Mesothelial cell of epicardium (in vitro differentiated cells): ENCODE results near the gene RNF19B. TPM values are rescaled to one million over a fixed set of nuclear protein-coding genes. Genes with fewer than 3 reads are reported as not detected.

Source experiments
- DNase-seq, 2 experiments: peaks; one replicate each; pipeline ENCODE4 v3.0.0; 2021; ENCODE audit warnings: low spot score in 2 of 2; ENCODE audit not compliant: unreplicated experiment in 2 of 2
- H3K27ac Mint-ChIP-seq: 2 replicates; pipeline ENCODE4 v1.8.0; 2021; ENCODE audit warnings: mixed read lengths
- H3K27me3 Mint-ChIP-seq: 2 replicates; pipeline ENCODE4 v1.8.0; 2021; ENCODE audit warnings: low read depth, mixed read lengths
- H3K36me3 Mint-ChIP-seq: 2 replicates; pipeline ENCODE4 v1.8.0; 2021; ENCODE audit warnings: mixed read lengths
- H3K4me1 Mint-ChIP-seq: 2 replicates; pipeline ENCODE4 v1.8.0; 2021; ENCODE audit warnings: mixed read lengths
- H3K4me3 Mint-ChIP-seq: 2 replicates; pipeline ENCODE4 v1.8.0; 2021; ENCODE audit warnings: mild to moderate bottlenecking, moderate library complexity, mixed read lengths
- H3K9me3 Mint-ChIP-seq: 2 replicates; pipeline ENCODE4 v1.8.0; 2021; ENCODE audit warnings: mixed read lengths
- CTCF ChIP-seq: fragments of 200-600 bp; sonication (generic); IDR thresholded peaks from one replicate; pipeline ENCODE4 v1.5.0; 2021; ENCODE audit warnings: antibody characterized with exemption; ENCODE audit not compliant: unreplicated experiment
- total RNA-seq: library from RNA; stranded (reverse); gene quantifications from 3 replicates; pipeline ENCODE4 v1.2.1, GENCODE V29; 2021

Gene RNF19B
- total RNA-seq, 1 donor from 2014 or later: 15.5 TPM

- H3K9me3 Mint-ChIP-seq: no peaks in the 10 kb centered on the region
- no peaks in the 10 kb centered on the region for H3K27me3 Mint-ChIP-seq
- no peak for TF ChIP-seq CTCF
- no peaks in the 10 kb centered on the region for H3K36me3 Mint-ChIP-seq
- no peak overlapping the region for H3K4me3 Mint-ChIP-seq
- peak overlapping the region; percentile 85 for H3K27ac Mint-ChIP-seq
- DNase-seq: no peak
- peaks cover 27% of the 10 kb centered on the region for H3K4me1 Mint-ChIP-seq
Measured at GRCh38 chr1:32989160-32990050, 24.8 kb upstream of the RNF19B start.

- TF ChIP-seq CTCF: no peak
- H3K36me3 Mint-ChIP-seq: no peaks in the 10 kb centered on the region
- DNase-seq: no peak
- peak overlapping the region; percentile 85 for H3K27ac Mint-ChIP-seq
- no peaks in the 10 kb centered on the region for H3K9me3 Mint-ChIP-seq
- peaks cover 28% of the 10 kb centered on the region for H3K4me1 Mint-ChIP-seq
- H3K4me3 Mint-ChIP-seq: no peak overlapping the region
- H3K27me3 Mint-ChIP-seq: no peaks in the 10 kb centered on the region
Measured at GRCh38 chr1:32988665-32989064, 24.1 kb upstream of the RNF19B start.

- Mint-ChIP-seq H3K27me3 (no peaks in the 10 kb centered on the region), H3K9me3 (no peaks in the 10 kb centered on the region), H3K4me3 (no peak overlapping the region), H3K27ac (no peak overlapping the region), H3K36me3 (no peaks in the 10 kb centered on the region), H3K4me1 (peaks cover 17% of the 10 kb centered on the region)
- no peak for DNase-seq
- no peak for TF ChIP-seq CTCF
Measured at GRCh38 chr1:32985226-32985625, 20.6 kb upstream of the RNF19B start.

GRCh38 chr1:32984455-32985171 lies 20.0 kb upstream of the RNF19B start:
- Mint-ChIP-seq H3K27me3 (no peaks in the 10 kb centered on the region), H3K4me3 (no peak overlapping the region), H3K9me3 (no peaks in the 10 kb centered on the region), H3K27ac (no peak overlapping the region), H3K36me3 (no peaks in the 10 kb centered on the region), H3K4me1 (peaks cover 14% of the 10 kb centered on the region)
- no peak for TF ChIP-seq CTCF
- DNase-seq: no peak

GRCh38 chr1:32984090-32984454 lies 19.5 kb upstream of the RNF19B start:
- TF ChIP-seq CTCF: no peak
- Mint-ChIP-seq H3K27ac (no peak overlapping the region), H3K4me3 (no peak overlapping the region), H3K9me3 (no peaks in the 10 kb centered on the region), H3K27me3 (no peaks in the 10 kb centered on the region), H3K36me3 (no peaks in the 10 kb centered on the region), H3K4me1 (peaks cover 9% of the 10 kb centered on the region)
- no peak for DNase-seq
